Naive thymus-derived CD4-positive, alpha-beta T cell (primary cell): Measurements from ENCODE around the gene CLDN19. TPM values are rescaled to one million over a fixed set of nuclear protein-coding genes. Genes with fewer than 3 reads are reported as not detected.

Experiments
- polyA plus RNA-seq, 2 donors: library from polyadenylated mRNA; unstranded; fragments of 300-500 nt; fragmentation: Illumina TruSeq; gene quantifications; one replicate each; pipeline ENCODE4 v1.2.3, GENCODE V29; 2021
- total RNA-seq, 6 experiments: library from RNA in 5 of 6; stranded (reverse) in 5 of 6; gene quantifications; 1 replicate in 5 of 6; 2 replicates in 1 of 6; pipeline ENCODE4 v1.2.3 and lab custom pipeline; 2021 to 2026

The CLDN19 gene
- total and polyA plus RNA-seq, 7 experiments from 2014 or later, result not detected

Other genes starting within 250 kb of the CLDN19 start
- gene PPIH, start 81.8 kb downstream of the CLDN19 start, total RNA-seq, result 10 to 100 TPM; 28.0 to 76.8 (median 40.7) TPM
- gene PPIH, start 81.8 kb downstream of the CLDN19 start, polyA plus RNA-seq, result 10 to 100 TPM; 70.1 to 79.7 TPM
- gene YBX1, start 57.8 kb downstream of the CLDN19 start, total RNA-seq, result 100 to 1,000 TPM; 277 to 471 (median 287) TPM
- gene YBX1, start 57.8 kb downstream of the CLDN19 start, polyA plus RNA-seq, result 10 to 100 TPM; 66.6 to 71.2 TPM
- 10 to 100 TPM; 32.5 to 61.8 (median 47.3) TPM for gene P3H1, start 26.8 kb upstream of the CLDN19 start, total RNA-seq
- 10 to 100 TPM in 1 of 2 donors, 1 to 10 TPM in 1; 7.7 to 11.8 TPM for gene P3H1, start 26.8 kb upstream of the CLDN19 start, polyA plus RNA-seq
- gene C1orf50, start 27.0 kb upstream of the CLDN19 start, total RNA-seq, result 10 to 100 TPM in 4 of 5 experiments, 1 to 10 TPM in 1; 7.0 to 20.8 (median 18.1) TPM
- 1 to 10 TPM; 3.4 to 3.5 TPM for gene C1orf50, start 27.0 kb upstream of the CLDN19 start, polyA plus RNA-seq
- gene TMEM269, start 44.8 kb upstream of the CLDN19 start, total RNA-seq, result 1 to 10 TPM in 1 of 5 experiments, under 1 TPM in 4; 0.19 to 2.0 (median 0.35) TPM
- not detected for gene TMEM269, start 44.8 kb upstream of the CLDN19 start, polyA plus RNA-seq
- gene ERMAP, start 76.9 kb upstream of the CLDN19 start, total RNA-seq, result 10 to 100 TPM in 1 of 5 experiments, 1 to 10 TPM in 4; 6.1 to 10.3 (median 6.7) TPM
- 1 to 10 TPM; 1.9 to 2.9 TPM for gene ERMAP, start 76.9 kb upstream of the CLDN19 start, polyA plus RNA-seq
- 10 to 100 TPM; 12.7 to 22.2 (median 17.8) TPM for gene SVBP, start 77.2 kb upstream of the CLDN19 start, total RNA-seq
- 10 to 100 TPM; 36.3 to 47.2 TPM for gene SVBP, start 77.2 kb upstream of the CLDN19 start, polyA plus RNA-seq
- 10 to 100 TPM in 3 of 5 experiments, 1 to 10 TPM in 2; 3.5 to 17.2 (median 12.8) TPM for gene ZNF691, start 106.4 kb upstream of the CLDN19 start, total RNA-seq
- 10 to 100 TPM; 11.5 to 12.4 TPM for gene ZNF691, start 106.4 kb upstream of the CLDN19 start, polyA plus RNA-seq
- 100 to 1,000 TPM in 1 of 5 experiments, 10 to 100 TPM in 4; 43.6 to 123 (median 73.1) TPM for gene SLC2A1, start 218.6 kb upstream of the CLDN19 start, total RNA-seq
- gene SLC2A1, start 218.6 kb upstream of the CLDN19 start, polyA plus RNA-seq, result 10 to 100 TPM; 16.6 to 18.6 TPM